Keratinocyte (primary cell): ENCODE results near the gene HNF1B. TPM values are rescaled to one million over a fixed set of nuclear protein-coding genes. Genes with fewer than 3 reads are reported as not detected.

Experiments used
- DNase-seq: peaks from one replicate; pipeline ENCODE4 v3.0.0-alpha.2; 2011; ENCODE audit warnings: low read depth, missing footprints, low spot score
- FAIRE-seq: peaks from 2 replicates; lab custom pipeline; 2011; peaks lifted over from hg19 to GRCh38; lab: Jason Lieb, UNC
- H2AFZ ChIP-seq: 2 replicates; pipeline ENCODE4 v1.6.0; 2012; ENCODE audit warnings: low read length, control low read depth, inconsistent platforms; ENCODE audit not compliant: control insufficient read depth
- H3K27ac ChIP-seq: 2 replicates; pipeline ENCODE4 v1.5.1; 2011; ENCODE audit warnings: low read length; ENCODE audit not compliant: control insufficient read depth, insufficient read depth
- H3K27me3 ChIP-seq: 3 replicates; pipeline ENCODE4 v1.6.0; 2011; ENCODE audit warnings: low read length; ENCODE audit not compliant: control insufficient read depth, insufficient read depth; ENCODE audit errors: extremely low read depth
- H3K36me3 ChIP-seq, 2 experiments: 2 replicates in 1 of 2; 3 replicates in 1 of 2; pipeline ENCODE4 v1.5.1; 2011; ENCODE audit warnings: low read length in 2 of 2, mild to moderate bottlenecking in 1 of 2; ENCODE audit not compliant: control insufficient read depth in 2 of 2, insufficient read depth in 2 of 2; ENCODE audit errors: extremely low read depth in 1 of 2
- H3K4me1 ChIP-seq: 3 replicates; pipeline ENCODE4 v1.5.1; 2011; ENCODE audit warnings: low read length; ENCODE audit not compliant: control insufficient read depth, insufficient read depth; ENCODE audit errors: extremely low read depth
- H3K4me2 ChIP-seq: 3 replicates; pipeline ENCODE4 v1.6.0; 2011; ENCODE audit warnings: low read depth, low read length; ENCODE audit not compliant: control insufficient read depth, insufficient read depth; ENCODE audit errors: extremely low read depth
- H3K4me3 ChIP-seq, 3 experiments: fragments of 200-600 bp in 1 of 3; sonication (generic) in 1 of 3; 2 replicates in 2 of 3; 3 replicates in 1 of 3; pipeline ENCODE4 v1.5.1; 2011 to 2016; ENCODE audit warnings: low read length in 3 of 3, mild to moderate bottlenecking in 3 of 3, control low read depth in 2 of 3, inconsistent platforms in 1 of 3, low read depth in 1 of 3, mixed read lengths in 1 of 3, mixed run types in 1 of 3, moderate library complexity in 1 of 3; ENCODE audit not compliant: control insufficient read depth in 2 of 3, insufficient read depth in 2 of 3; ENCODE audit errors: extremely low read depth in 1 of 3
- H3K79me2 ChIP-seq: 2 replicates; pipeline ENCODE4 v1.6.0; 2012; ENCODE audit warnings: low read length; ENCODE audit not compliant: control insufficient read depth, insufficient read depth
- H3K9ac ChIP-seq: 3 replicates; pipeline ENCODE4 v1.6.0; 2011; ENCODE audit warnings: low read length; ENCODE audit not compliant: control insufficient read depth, insufficient read depth; ENCODE audit errors: extremely low read depth
- H3K9me1 ChIP-seq: 3 replicates; pipeline ENCODE4 v1.6.0; 2011; ENCODE audit warnings: low read length; ENCODE audit not compliant: control insufficient read depth, insufficient read depth; ENCODE audit errors: extremely low read depth
- H3K9me3 ChIP-seq: 2 replicates; pipeline ENCODE4 v1.5.1; 2012; ENCODE audit warnings: low read depth, low read length; ENCODE audit not compliant: control insufficient read depth
- H4K20me1 ChIP-seq: 3 replicates; pipeline ENCODE4 v1.6.0; 2011; ENCODE audit warnings: low read length; ENCODE audit not compliant: control insufficient read depth, insufficient read depth; ENCODE audit errors: extremely low read depth
- EZH2 ChIP-seq: IDR thresholded peaks from one replicate; pipeline ENCODE4 v1.6.1; 2012; ENCODE audit warnings: inconsistent platforms, mild to moderate bottlenecking, low read length, moderate library complexity
- dilution Hi-C: fragments of 300-500 bp; cut with MboI; formaldehyde crosslinking; loops from one replicate; pipeline ENCODE4 v1.7.0; 2020; ENCODE audit warnings: low sequenced_read_pairs; ENCODE audit not compliant: extremely low pct_ligation_motif_present
- polyA plus RNA-seq, 5 experiments: library from polyadenylated mRNA; depleted of rRNA in 3 of 5; stranded (reverse) in 3 of 5; stranded (forward) in 1 of 5; unstranded in 1 of 5; fragments of >200 nt; gene quantifications; 1 replicate in 1 of 5; 2 replicates in 3 of 5; 3 replicates in 1 of 5; pipeline versions ENCODE4 v1.2.1 to v1.2.3, GENCODE V29; 2011 to 2012; ENCODE audit warnings: missing spikeins in 2 of 5, low read depth in 1 of 5, low replicate concordance in 1 of 5
- TF ChIP-seq, protein P1 (sequence below), 3 experiments: IDR thresholded peaks in 1 of 3; conservative IDR thresholded peaks in 1 of 3; optimal IDR thresholded peaks in 1 of 3; 2 replicates in 2 of 3; 3 replicates in 1 of 3; pipeline versions ENCODE3 to v1.5.1; 2011; ENCODE audit warnings: low read length in 3 of 3, mild to moderate bottlenecking in 3 of 3, moderate library complexity in 2 of 3, control low read depth in 1 of 3, inconsistent platforms in 1 of 3; ENCODE audit not compliant: insufficient read depth in 2 of 3; ENCODE audit errors: extremely low read depth in 1 of 3

Gene HNF1B
- polyA plus RNA-seq, 1 donor (not counting 4 experiments of a cell fraction or from before 2014, with no cell fraction given) = not detected

DNA sequence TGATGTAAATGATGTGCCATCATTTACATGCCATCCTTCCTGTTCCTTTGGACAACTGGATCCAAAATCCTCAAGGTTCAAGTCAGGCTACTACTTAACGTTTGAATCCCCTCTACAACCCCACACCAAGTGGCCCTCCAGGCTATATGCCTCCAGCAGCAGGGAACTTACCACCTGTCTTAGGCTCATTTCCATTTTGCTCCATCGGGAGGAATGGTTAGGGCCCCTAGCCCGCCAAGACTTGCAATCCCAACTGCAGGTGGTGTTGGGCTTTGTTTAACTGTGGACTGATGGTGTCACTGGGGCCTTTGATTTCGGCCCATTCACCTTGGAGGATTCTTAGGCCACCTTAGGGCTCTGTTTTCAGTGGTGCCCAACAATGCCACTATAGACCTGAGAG, 9.7 kb downstream of the HNF1B start:
- Histone ChIP-seq H3K79me2 (no peaks in the 10 kb centered on the region), H3K9me1 (no peaks in the 10 kb centered on the region), H3K4me1 (no peaks in the 10 kb centered on the region), H3K27ac (no peak overlapping the region), H3K36me3 (no peaks in the 10 kb centered on the region), H3K4me3 (no peak overlapping the region), H3K9ac (no peak overlapping the region), H3K9me3 (no peaks in the 10 kb centered on the region), H3K27me3 (peaks cover 27% of the 10 kb centered on the region), H4K20me1 (peaks cover 2% of the 10 kb centered on the region), H2AFZ (no peak overlapping the region), H3K4me2 (no peak overlapping the region)
- TF ChIP-seq EZH2 = no peak
- TF ChIP-seq, protein P1, sequence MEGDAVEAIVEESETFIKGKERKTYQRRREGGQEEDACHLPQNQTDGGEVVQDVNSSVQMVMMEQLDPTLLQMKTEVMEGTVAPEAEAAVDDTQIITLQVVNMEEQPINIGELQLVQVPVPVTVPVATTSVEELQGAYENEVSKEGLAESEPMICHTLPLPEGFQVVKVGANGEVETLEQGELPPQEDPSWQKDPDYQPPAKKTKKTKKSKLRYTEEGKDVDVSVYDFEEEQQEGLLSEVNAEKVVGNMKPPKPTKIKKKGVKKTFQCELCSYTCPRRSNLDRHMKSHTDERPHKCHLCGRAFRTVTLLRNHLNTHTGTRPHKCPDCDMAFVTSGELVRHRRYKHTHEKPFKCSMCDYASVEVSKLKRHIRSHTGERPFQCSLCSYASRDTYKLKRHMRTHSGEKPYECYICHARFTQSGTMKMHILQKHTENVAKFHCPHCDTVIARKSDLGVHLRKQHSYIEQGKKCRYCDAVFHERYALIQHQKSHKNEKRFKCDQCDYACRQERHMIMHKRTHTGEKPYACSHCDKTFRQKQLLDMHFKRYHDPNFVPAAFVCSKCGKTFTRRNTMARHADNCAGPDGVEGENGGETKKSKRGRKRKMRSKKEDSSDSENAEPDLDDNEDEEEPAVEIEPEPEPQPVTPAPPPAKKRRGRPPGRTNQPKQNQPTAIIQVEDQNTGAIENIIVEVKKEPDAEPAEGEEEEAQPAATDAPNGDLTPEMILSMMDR (optimal IDR thresholded peaks at IDR 0.05 in 1 of 3, IDR thresholded peaks at IDR 0.05 in 1 of 3, conservative IDR thresholded peaks at IDR 0.05 in 1 of 3; ENCODE audit: extremely low read depth in 1 of 3, insufficient read depth in 2 of 3, low read length in 3 of 3) = no peak
- FAIRE-seq = no peak
- dilution Hi-C loops = no loop called here
- DNase-seq = no peak

DNA sequence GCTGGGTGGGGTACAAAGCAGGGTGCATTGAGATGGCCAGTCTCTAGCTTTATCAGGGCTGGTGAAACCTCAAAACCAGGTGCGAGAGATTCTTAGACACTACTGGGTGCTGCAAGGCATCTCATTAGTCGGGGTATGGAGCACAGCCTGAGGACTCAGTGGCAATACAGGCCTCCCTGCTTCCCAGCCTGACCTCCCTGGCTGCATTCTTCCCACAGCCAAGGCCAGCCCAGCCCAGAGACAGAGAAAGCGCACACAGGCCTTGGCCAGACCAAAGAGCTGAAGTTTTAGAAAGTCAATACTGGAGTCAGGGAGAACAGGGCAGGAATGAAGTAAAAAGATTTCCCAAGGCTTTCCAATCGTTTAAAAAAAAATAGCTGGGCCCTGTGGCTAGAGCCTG, 12.5 kb downstream of the HNF1B start:
- no peaks in the 10 kb centered on the region for H3K9me3 ChIP-seq
- H3K79me2 ChIP-seq = no peaks in the 10 kb centered on the region
- no peak overlapping the region for H3K4me2 ChIP-seq
- no peaks in the 10 kb centered on the region for H3K9me1 ChIP-seq
- FAIRE-seq (no peak), DNase-seq (no peak)
- H4K20me1 ChIP-seq = peaks cover 2% of the 10 kb centered on the region
- peaks cover 14% of the 10 kb centered on the region for H3K27me3 ChIP-seq
- H3K4me1 ChIP-seq = no peaks in the 10 kb centered on the region
- no peak overlapping the region for H3K9ac ChIP-seq
- H3K36me3 ChIP-seq = no peaks in the 10 kb centered on the region
- dilution Hi-C loops = no loop called here
- no peak overlapping the region for H3K4me3 ChIP-seq
- H3K27ac ChIP-seq = no peak overlapping the region
- TF ChIP-seq EZH2 = no peak
- TF ChIP-seq, protein P1 (optimal IDR thresholded peaks at IDR 0.05 in 1 of 3, IDR thresholded peaks at IDR 0.05 in 1 of 3, conservative IDR thresholded peaks at IDR 0.05 in 1 of 3; ENCODE audit: extremely low read depth in 1 of 3, insufficient read depth in 2 of 3, low read length in 3 of 3) = no peak
- H2AFZ ChIP-seq = no peak overlapping the region
